ENCODE measurements around the gene KRTAP5-2.
A peak's percentile ranks its signal among the peaks of the same experiment; 100 is the strongest.

The KRTAP5-2 gene

DNA sequence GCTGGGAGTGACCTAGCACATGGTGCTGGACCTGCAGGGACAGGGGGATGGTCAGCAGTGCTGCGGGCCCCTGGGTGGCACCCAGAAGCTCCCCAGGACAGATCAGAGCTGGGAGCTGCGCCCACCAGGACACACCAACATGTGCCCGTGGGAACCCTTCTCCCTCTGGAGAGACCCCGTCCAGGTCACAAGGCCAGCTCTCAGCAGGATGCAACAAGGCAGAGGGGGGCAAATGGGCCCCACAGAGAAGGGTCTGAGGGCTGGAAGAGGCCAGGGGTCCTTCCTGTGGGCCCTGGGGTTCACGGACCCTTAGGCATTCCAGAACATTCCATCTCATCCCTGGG lies 32.2 kb downstream of the KRTAP5-2 start:
- H3K36me3 ChIP-seq (ENCODE audit: control insufficient read depth, insufficient read depth, low read length), result 0 out of 2 replicates have a peak, but pooled peaks cover 2% of the 10 kb centered on the region
- no peaks in the 10 kb centered on the region for H3K9me3 ChIP-seq (ENCODE audit: control insufficient read depth, insufficient read depth, low read length)
- H3K9ac ChIP-seq (ENCODE audit: low read depth, low read length), result no peak overlapping the region
- no peak overlapping the region for H3K4me3 ChIP-seq (ENCODE audit: low read depth, low read length)
- H3K27ac ChIP-seq (ENCODE audit: low read depth, low read length), result no peak overlapping the region
- H3K4me1 ChIP-seq (ENCODE audit: control insufficient read depth, insufficient read depth, low read length), result peaks cover 32% of the 10 kb centered on the region
- H3K27me3 ChIP-seq (ENCODE audit: control insufficient read depth, insufficient read depth, low read length), result peaks cover 11% of the 10 kb centered on the region; the same call in 1 of the 2 replicates

DNA sequence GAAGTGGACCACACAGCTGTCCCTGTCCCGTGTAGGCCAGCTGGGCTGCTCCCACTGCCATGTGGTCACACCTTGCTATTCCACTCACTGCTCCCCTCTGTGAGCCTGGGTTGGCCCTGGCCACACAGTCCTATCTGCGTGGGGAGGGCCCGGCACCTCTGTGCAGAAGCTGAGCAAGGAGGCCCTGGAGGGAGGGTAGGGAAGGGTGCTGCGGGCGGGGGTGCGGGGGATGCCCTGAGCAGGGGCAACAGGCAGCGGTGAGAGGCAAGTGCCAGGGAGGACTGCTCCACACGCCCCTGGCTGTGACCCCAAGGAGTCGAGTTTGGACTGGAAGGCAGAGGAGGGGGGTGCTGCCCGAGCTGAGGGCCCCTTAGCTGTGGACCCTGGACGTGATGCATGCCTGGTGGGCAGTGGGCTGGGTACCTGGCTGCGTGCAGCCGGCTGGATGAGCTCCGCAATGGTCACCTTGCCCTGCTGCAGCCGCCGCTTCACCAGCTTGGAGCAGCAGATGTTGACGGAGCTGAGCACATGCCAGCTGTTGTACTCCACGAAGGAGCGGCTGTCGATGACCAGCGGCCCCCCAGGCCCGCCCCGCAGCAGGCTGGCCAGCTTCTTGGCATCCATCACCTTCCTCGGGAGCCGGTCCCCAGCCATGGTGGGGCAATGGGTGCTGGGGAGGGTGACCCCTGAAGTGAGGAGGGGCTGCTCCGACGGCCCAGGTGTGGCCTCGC lies 32.8 kb downstream of the KRTAP5-2 start:
- H3K9ac ChIP-seq (ENCODE audit: low read depth, low read length), result no peak overlapping the region
- peaks cover 28% of the 10 kb centered on the region for H3K4me1 ChIP-seq (ENCODE audit: control insufficient read depth, insufficient read depth, low read length)
- H3K4me3 ChIP-seq (ENCODE audit: low read depth, low read length), result no peak overlapping the region
- H3K36me3 ChIP-seq (ENCODE audit: control insufficient read depth, insufficient read depth, low read length), result 0 out of 2 replicates have a peak, but pooled peaks cover 2% of the 10 kb centered on the region
- H3K27me3 ChIP-seq (ENCODE audit: control insufficient read depth, insufficient read depth, low read length), result peaks cover 7% of the 10 kb centered on the region; the same call in 1 of the 2 replicates
- H3K27ac ChIP-seq (ENCODE audit: low read depth, low read length), result no peak overlapping the region
- H3K9me3 ChIP-seq (ENCODE audit: control insufficient read depth, insufficient read depth, low read length), result no peaks in the 10 kb centered on the region

GRCh38 chr11:1564535-1565172 lies 33.4 kb downstream of the KRTAP5-2 start:
- Histone ChIP-seq H3K27ac (ENCODE audit: low read depth, low read length) (peak overlapping the region; percentile 1), H3K27me3 (ENCODE audit: control insufficient read depth, insufficient read depth, low read length) (peaks cover 2% of the 10 kb centered on the region; the same call in 1 of the 2 replicates), H3K4me3 (ENCODE audit: low read depth, low read length) (no peak overlapping the region), H3K4me1 (ENCODE audit: control insufficient read depth, insufficient read depth, low read length) (peaks cover 25% of the 10 kb centered on the region), H3K36me3 (ENCODE audit: control insufficient read depth, insufficient read depth, low read length) (0 out of 2 replicates have a peak, but pooled peaks cover 2% of the 10 kb centered on the region), H3K9me3 (ENCODE audit: control insufficient read depth, insufficient read depth, low read length) (no peaks in the 10 kb centered on the region), H3K9ac (ENCODE audit: low read depth, low read length) (no peak overlapping the region)

DNA sequence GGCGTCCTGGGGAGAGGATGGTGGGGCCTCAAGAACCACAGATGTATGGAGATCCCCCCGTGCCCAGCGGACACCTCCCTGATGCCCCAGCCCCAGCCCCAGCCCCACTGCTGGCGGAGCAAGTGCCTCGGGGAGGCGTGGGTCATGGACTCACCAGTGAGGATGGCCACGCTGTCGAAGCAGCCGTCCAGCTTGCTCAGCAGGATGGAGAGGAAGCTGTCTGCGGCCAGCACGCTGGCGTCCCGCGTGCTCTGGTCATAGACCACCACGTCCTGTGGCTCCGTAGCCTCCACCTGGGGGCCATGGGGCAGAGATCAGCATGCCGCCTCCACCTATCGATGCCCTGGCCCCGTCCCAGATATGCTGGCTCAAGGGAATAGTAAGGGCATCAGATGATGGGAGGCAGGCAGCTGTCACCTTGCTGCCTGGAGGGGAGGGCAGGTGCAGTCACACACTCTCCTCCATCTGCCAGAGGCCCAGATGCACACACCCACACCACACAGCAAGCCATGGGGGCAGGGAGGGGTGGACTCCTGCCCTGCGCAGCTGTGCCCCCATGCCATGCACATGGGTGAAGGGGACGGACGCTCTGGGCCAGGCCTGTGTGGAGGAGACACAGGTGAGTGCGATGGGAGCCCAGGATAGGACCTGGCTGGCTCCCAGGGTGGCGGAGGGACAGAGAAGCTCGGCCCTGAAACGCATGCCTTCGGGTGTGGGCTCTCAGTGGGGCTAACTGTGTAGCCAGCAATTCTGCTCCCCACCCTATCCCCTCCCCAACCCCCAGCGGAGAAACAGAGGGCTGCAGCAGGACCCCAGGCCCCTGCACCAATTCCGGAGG lies 34.2 kb downstream of the KRTAP5-2 start:
- Histone ChIP-seq H3K4me1 (ENCODE audit: control insufficient read depth, insufficient read depth, low read length) (peaks cover 31% of the 10 kb centered on the region), H3K27ac (ENCODE audit: low read depth, low read length) (no peak overlapping the region), H3K36me3 (ENCODE audit: control insufficient read depth, insufficient read depth, low read length) (0 out of 2 replicates have a peak, but pooled peaks cover 2% of the 10 kb centered on the region), H3K9ac (ENCODE audit: low read depth, low read length) (no peak overlapping the region), H3K27me3 (ENCODE audit: control insufficient read depth, insufficient read depth, low read length) (no peaks in the 10 kb centered on the region; the same call in 1 of the 2 replicates), H3K4me3 (ENCODE audit: low read depth, low read length) (no peak overlapping the region), H3K9me3 (ENCODE audit: control insufficient read depth, insufficient read depth, low read length) (no peaks in the 10 kb centered on the region)

- no peak overlapping the region for H3K4me3 ChIP-seq (ENCODE audit: low read depth, low read length)
- no peak overlapping the region for H3K9ac ChIP-seq (ENCODE audit: low read depth, low read length)
- no peaks in the 10 kb centered on the region for H3K9me3 ChIP-seq (ENCODE audit: control insufficient read depth, insufficient read depth, low read length)
- peaks cover 7% of the 10 kb centered on the region; the same call in 1 of the 2 replicates for H3K27me3 ChIP-seq (ENCODE audit: control insufficient read depth, insufficient read depth, low read length)
- 0 out of 2 replicates have a peak, but pooled peaks cover 2% of the 10 kb centered on the region for H3K36me3 ChIP-seq (ENCODE audit: control insufficient read depth, insufficient read depth, low read length)
- no peak overlapping the region for H3K27ac ChIP-seq (ENCODE audit: low read depth, low read length)
- H3K4me1 ChIP-seq (ENCODE audit: control insufficient read depth, insufficient read depth, low read length), result peaks cover 33% of the 10 kb centered on the region
Observed at GRCh38 chr11:1563149-1563638, 34.9 kb downstream of the KRTAP5-2 start.

DNA sequence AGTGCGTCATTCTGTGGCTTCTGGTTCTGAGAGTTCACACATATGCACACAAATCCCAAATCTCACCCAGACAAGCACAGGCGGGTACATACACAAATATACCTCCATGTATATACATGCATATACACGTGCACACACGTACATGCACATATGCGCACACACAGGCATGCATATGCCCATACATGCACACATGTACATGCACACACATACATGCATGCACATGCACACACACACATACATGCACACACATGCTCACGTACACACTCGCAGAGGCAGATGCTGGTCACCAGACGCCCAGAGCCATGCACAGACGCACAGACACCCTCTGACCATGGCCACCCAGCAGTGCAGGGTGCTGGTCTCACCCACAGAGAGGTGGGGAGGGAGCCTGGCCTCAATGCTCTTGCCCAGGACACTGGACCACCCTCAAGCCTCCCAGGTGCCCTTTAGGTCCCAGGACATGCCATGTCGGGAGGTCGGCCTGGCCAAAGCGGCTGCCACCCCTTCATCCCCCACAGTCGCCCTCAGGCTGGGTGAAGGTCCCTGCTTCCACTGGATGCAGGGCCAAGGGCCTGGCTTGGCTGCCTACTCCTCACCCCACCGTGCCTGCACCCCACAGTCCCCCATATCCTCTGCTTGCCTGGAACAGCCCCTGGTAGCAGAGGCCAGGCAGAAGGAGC lies 35.5 kb downstream of the KRTAP5-2 start:
- H3K36me3 ChIP-seq (ENCODE audit: control insufficient read depth, insufficient read depth, low read length), result 0 out of 2 replicates have a peak, but pooled peaks cover 2% of the 10 kb centered on the region
- no peak overlapping the region for H3K4me3 ChIP-seq (ENCODE audit: low read depth, low read length)
- peaks cover 28% of the 10 kb centered on the region for H3K4me1 ChIP-seq (ENCODE audit: control insufficient read depth, insufficient read depth, low read length)
- H3K27ac ChIP-seq (ENCODE audit: low read depth, low read length), result no peak overlapping the region
- no peak overlapping the region for H3K9ac ChIP-seq (ENCODE audit: low read depth, low read length)
- H3K27me3 ChIP-seq (ENCODE audit: control insufficient read depth, insufficient read depth, low read length), result peaks cover 10% of the 10 kb centered on the region; the same call in 1 of the 2 replicates
- H3K9me3 ChIP-seq (ENCODE audit: control insufficient read depth, insufficient read depth, low read length), result no peaks in the 10 kb centered on the region

GRCh38 chr11:1561955-1562354 lies 36.1 kb downstream of the KRTAP5-2 start:
- H3K27me3 ChIP-seq (ENCODE audit: control insufficient read depth, insufficient read depth, low read length), result peaks cover 17% of the 10 kb centered on the region; the same call in 1 of the 2 replicates
- H3K4me1 ChIP-seq (ENCODE audit: control insufficient read depth, insufficient read depth, low read length), result peaks cover 24% of the 10 kb centered on the region
- no peak overlapping the region for H3K9ac ChIP-seq (ENCODE audit: low read depth, low read length)
- no peaks in the 10 kb centered on the region for H3K9me3 ChIP-seq (ENCODE audit: control insufficient read depth, insufficient read depth, low read length)
- no peak overlapping the region for H3K27ac ChIP-seq (ENCODE audit: low read depth, low read length)
- no peak overlapping the region for H3K4me3 ChIP-seq (ENCODE audit: low read depth, low read length)
- H3K36me3 ChIP-seq (ENCODE audit: control insufficient read depth, insufficient read depth, low read length), result 0 out of 2 replicates have a peak, but pooled peaks cover 2% of the 10 kb centered on the region

- Histone ChIP-seq H3K4me3 (ENCODE audit: low read depth, low read length) (no peak overlapping the region), H3K9me3 (ENCODE audit: control insufficient read depth, insufficient read depth, low read length) (no peaks in the 10 kb centered on the region), H3K27ac (ENCODE audit: low read depth, low read length) (no peak overlapping the region), H3K36me3 (ENCODE audit: control insufficient read depth, insufficient read depth, low read length) (0 out of 2 replicates have a peak, but pooled peaks cover 2% of the 10 kb centered on the region), H3K9ac (ENCODE audit: low read depth, low read length) (no peak overlapping the region), H3K27me3 (ENCODE audit: control insufficient read depth, insufficient read depth, low read length) (peaks cover 21% of the 10 kb centered on the region; the same call in 1 of the 2 replicates), H3K4me1 (ENCODE audit: control insufficient read depth, insufficient read depth, low read length) (peaks cover 24% of the 10 kb centered on the region)
Observed at GRCh38 chr11:1561266-1561665, 36.8 kb downstream of the KRTAP5-2 start.

- Histone ChIP-seq H3K27ac (ENCODE audit: low read depth, low read length) (no peak overlapping the region), H3K27me3 (ENCODE audit: control insufficient read depth, insufficient read depth, low read length) (peaks cover 24% of the 10 kb centered on the region; the same call in 1 of the 2 replicates), H3K4me1 (ENCODE audit: control insufficient read depth, insufficient read depth, low read length) (peaks cover 27% of the 10 kb centered on the region), H3K36me3 (ENCODE audit: control insufficient read depth, insufficient read depth, low read length) (0 out of 2 replicates have a peak, but pooled peaks cover 2% of the 10 kb centered on the region), H3K9ac (ENCODE audit: low read depth, low read length) (no peak overlapping the region), H3K4me3 (ENCODE audit: low read depth, low read length) (no peak overlapping the region), H3K9me3 (ENCODE audit: control insufficient read depth, insufficient read depth, low read length) (no peaks in the 10 kb centered on the region)
Observed at GRCh38 chr11:1560649-1561251, 37.3 kb downstream of the KRTAP5-2 start.

Data from HUES48 (cell line).